IMR-90 (cell line): Measurements from ENCODE around the gene NANOS3. TPM values are rescaled to one million over a fixed set of nuclear protein-coding genes. Genes with fewer than 3 reads are reported as not detected.

ENCODE experiments used
- ATAC-seq: fragments of 200-7000 bp; cut with Tn5 transposase; 2 replicates; pipeline ENCODE4 v1.9.1; 2020; ENCODE audit warnings: low read depth, mild to moderate bottlenecking, moderate library complexity
- BruUV-seq: library from RNA; stranded (reverse); fragments of 400-500 nt; replicated peaks from 2 replicates; lab custom pipeline; 2021; lab: Mats Ljungman, UMichigan
- CTCF ChIA-PET: fragments of 300-600 bp; formaldehyde crosslinking; extraction: SDS; loops from one replicate; lab custom pipeline; 2021; ENCODE audit warnings: antibody characterized with exemption; lab: Yijun Ruan, JAX
- POLR2A ChIA-PET: fragments of 300-600 bp; sonication (Branson Sonifier 250); formaldehyde crosslinking; loops from one replicate; lab custom pipeline; 2022; ENCODE audit warnings: antibody characterized with exemption; ENCODE audit not compliant: unreplicated experiment; lab: Charles Lee
- DNase-seq: peaks from one replicate; pipeline ENCODE4 v3.0.0; 2013
- H2AFZ ChIP-seq: replicated peaks from 2 replicates; pipeline ENCODE3; 2013; ENCODE audit warnings: low read length, mild to moderate bottlenecking; ENCODE audit not compliant: poor library complexity
- H2AK5ac ChIP-seq: 2 replicates; pipeline ENCODE4 v1.6.1; 2013; ENCODE audit warnings: low read depth, low read length, inconsistent platforms
- H2AK9ac ChIP-seq: replicated peaks from 2 replicates; pipeline ENCODE3; 2013; ENCODE audit warnings: mild to moderate bottlenecking, low read depth, low read length, moderate library complexity; ENCODE audit not compliant: poor library complexity
- H2BK120ac ChIP-seq: 2 replicates; pipeline ENCODE4 v1.6.1; 2013; ENCODE audit warnings: low read depth, low read length, inconsistent platforms
- H2BK15ac ChIP-seq: 3 replicates; pipeline ENCODE4 v1.6.1; 2013; ENCODE audit warnings: low read depth, low read length, inconsistent platforms
- H2BK20ac ChIP-seq: 2 replicates; pipeline ENCODE4 v1.6.1; 2013; ENCODE audit warnings: low read depth, mild to moderate bottlenecking, inconsistent platforms, low read length, moderate library complexity
- H2BK5ac ChIP-seq: 2 replicates; pipeline ENCODE4 v1.6.1; 2013; ENCODE audit warnings: mild to moderate bottlenecking, low read depth, low read length, inconsistent platforms; ENCODE audit not compliant: poor library complexity, severe bottlenecking
- H3K14ac ChIP-seq: replicated peaks from 2 replicates; pipeline ENCODE4 v1.6.1; 2013; ENCODE audit warnings: low read depth, low read length, inconsistent platforms
- H3K18ac ChIP-seq: 2 replicates; pipeline ENCODE4 v1.6.1; 2013; ENCODE audit warnings: low read depth, low read length, control low read depth
- H3K23ac ChIP-seq: 2 replicates; pipeline ENCODE4 v1.6.1; 2013; ENCODE audit warnings: low read depth, low read length, inconsistent platforms
- H3K27ac ChIP-seq: 2 replicates; pipeline ENCODE4 v1.5.1; 2013; ENCODE audit warnings: mild to moderate bottlenecking, control low read depth, low read length; ENCODE audit not compliant: insufficient read depth
- H3K27me3 ChIP-seq: 2 replicates; pipeline ENCODE4 v1.6.1; 2013; ENCODE audit warnings: low read length; ENCODE audit not compliant: control insufficient read depth, insufficient read depth
- H3K36me3 ChIP-seq: 2 replicates; pipeline ENCODE4 v1.6.1; 2013; ENCODE audit warnings: low read length, mixed read lengths; ENCODE audit not compliant: control insufficient read depth, insufficient read depth
- H3K4ac ChIP-seq: 2 replicates; pipeline ENCODE4 v1.6.1; 2013; ENCODE audit warnings: low read depth, low read length, inconsistent platforms
- H3K4me1 ChIP-seq: 2 replicates; pipeline ENCODE4 v1.6.1; 2013; ENCODE audit warnings: low read length, mixed read lengths; ENCODE audit not compliant: control insufficient read depth, insufficient read depth
- H3K4me2 ChIP-seq: 2 replicates; pipeline ENCODE4 v1.6.1; 2013; ENCODE audit warnings: low read depth, mild to moderate bottlenecking, control low read depth, low read length, moderate library complexity
- H3K4me3 ChIP-seq: 2 replicates; pipeline ENCODE4 v1.5.1; 2013; ENCODE audit warnings: low read depth, mild to moderate bottlenecking, control low read depth, low read length, moderate library complexity; ENCODE audit not compliant: insufficient read depth
- H3K56ac ChIP-seq: 2 replicates; pipeline ENCODE4 v1.6.1; 2013; ENCODE audit warnings: low read length, inconsistent platforms; ENCODE audit not compliant: insufficient read depth; ENCODE audit errors: extremely low read depth
- H3K79me1 ChIP-seq, 2 experiments: 2 replicates each; pipeline ENCODE4 v1.6.1; 2013; ENCODE audit warnings: low read length in 2 of 2, inconsistent platforms in 1 of 2, low read depth in 1 of 2
- H3K9ac ChIP-seq: 2 replicates; pipeline ENCODE4 v1.6.1; 2013; ENCODE audit warnings: low read depth, low read length, control low read depth
- H3K9me1 ChIP-seq: 2 replicates; pipeline ENCODE4 v1.6.1; 2013; ENCODE audit warnings: low read length, inconsistent platforms; ENCODE audit not compliant: insufficient read depth
- H3K9me3 ChIP-seq: 2 replicates; pipeline ENCODE4 v1.6.1; 2013; ENCODE audit warnings: low read length; ENCODE audit not compliant: control insufficient read depth, insufficient read depth
- H4K20me1 ChIP-seq: 2 replicates; pipeline ENCODE4 v1.6.1; 2013; ENCODE audit warnings: low read length, inconsistent platforms; ENCODE audit not compliant: insufficient read depth
- H4K5ac ChIP-seq: 2 replicates; pipeline ENCODE4 v1.6.1; 2013; ENCODE audit warnings: mild to moderate bottlenecking, low read depth, low read length, control low read depth
- H4K8ac ChIP-seq, 2 experiments: 2 replicates each; pipeline ENCODE4 v1.6.1; 2013; ENCODE audit warnings: low read depth in 2 of 2, low read length in 2 of 2, control low read depth in 1 of 2, inconsistent platforms in 1 of 2
- H4K91ac ChIP-seq: 2 replicates; pipeline ENCODE4 v1.6.1; 2013; ENCODE audit warnings: low read depth, low read length, inconsistent platforms; ENCODE audit not compliant: insufficient read depth
- BHLHE40 ChIP-seq: fragments of 150-350 bp; IDR thresholded peaks from 2 replicates; pipeline ENCODE4 v1.6.1; 2016; ENCODE audit warnings: mild to moderate bottlenecking, low read depth, low read length
- CTCF ChIP-seq: conservative IDR thresholded peaks from 2 replicates; pipeline ENCODE4 v1.5.1; 2012; ENCODE audit warnings: mild to moderate bottlenecking, low read depth, low read length, improper control_type of control experiment
- MAZ ChIP-seq: IDR thresholded peaks from 2 replicates; pipeline ENCODE4 v1.6.1; 2012; ENCODE audit warnings: low read depth, mild to moderate bottlenecking, low read length, improper control_type of control experiment, moderate library complexity, borderline replicate concordance
- NFE2L2 ChIP-seq: fragments of 150-350 bp; IDR thresholded peaks from 2 replicates; pipeline ENCODE4 v1.6.1; 2016; ENCODE audit warnings: low read depth, mild to moderate bottlenecking, low read length
- RAD21 ChIP-seq: IDR thresholded peaks from 2 replicates; pipeline ENCODE4 v1.6.1; 2012; ENCODE audit warnings: low read length, improper control_type of control experiment
- SMC3 ChIP-seq: fragments of 150-350 bp; IDR thresholded peaks from 2 replicates; pipeline ENCODE4 v1.6.1; 2016; ENCODE audit warnings: low read depth, mild to moderate bottlenecking, antibody characterized with exemption, low read length, moderate library complexity
- USF2 ChIP-seq: fragments of 150-350 bp; IDR thresholded peaks from 2 replicates; pipeline ENCODE4 v1.6.1; 2017; ENCODE audit warnings: mild to moderate bottlenecking, antibody characterized with exemption, low read length, low read depth
- WGBS, 2 experiments: methylation state at CpG; one replicate each; pipeline versions ENCODE4 v1.1.5 to v1.1.7; 2013; ENCODE audit warnings: missing lambda C conversion rate in 2 of 2; ENCODE audit not compliant: insufficient read length in 1 of 2; ENCODE audit errors: extremely low coverage in 2 of 2; 5-methylcytosine and 5-hydroxymethylcytosine counted together
- dilution Hi-C: fragments of 300-500 bp; cut with HindIII; formaldehyde crosslinking; loops from one replicate; pipeline ENCODE4 v1.14.3; 2018; ENCODE audit warnings: low sequenced_read_pairs; ENCODE audit not compliant: unreplicated experiment
- in situ Hi-C: fragments of 300-500 bp; cut with MboI; formaldehyde crosslinking; loops from 3 replicates; pipeline ENCODE4 v1.14.3; 2019; ENCODE audit warnings: low sequenced_read_pairs, inconsistent platforms, mixed read lengths
- intact Hi-C: fragments of 100-400 bp; cut with micrococcal nuclease; formaldehyde crosslinking; loops from 2 replicates; pipeline ENCODE4 v1.10.0; 2022
- polyA plus RNA-seq, 3 experiments: library from polyadenylated mRNA; depleted of rRNA; stranded (reverse); fragments of >200 nt; gene quantifications; 2 replicates each; pipeline ENCODE4 v1.2.3, GENCODE V29; 2012; ENCODE audit warnings: low replicate concordance in 1 of 3
- total RNA-seq: library from RNA; depleted of rRNA; stranded (reverse); fragments of >200 nt; gene quantifications from 2 replicates; pipeline ENCODE4 v1.2.3, GENCODE V29; 2012

NANOS3 gene
- total and polyA plus RNA-seq, 2 of the 4 experiments (the other 2 are of a cell fraction) = 0.63 TPM; not detected in 1

- dilution Hi-C loops = no loop called here
- H3K14ac ChIP-seq = no peak overlapping the region
- H3K27ac ChIP-seq = no peak overlapping the region
- no peaks in the 10 kb centered on the region for H3K27me3 ChIP-seq
- no peaks in the 10 kb centered on the region for H3K9me1 ChIP-seq
- no peaks in the 10 kb centered on the region for H4K20me1 ChIP-seq
- ChIA-PET POLR2A (no interaction called here), CTCF (interaction anchor here (0.6 kb wide), 1 partner anchor 140 kb away, joined by 3 read pairs; the partner anchor contains the start of gene C19orf53)
- H3K56ac ChIP-seq = no peak overlapping the region
- H2AFZ ChIP-seq = no peak overlapping the region
- no peaks in the 10 kb centered on the region for H3K79me1 ChIP-seq
- no peak overlapping the region for H4K5ac ChIP-seq
- no peak overlapping the region for H3K9ac ChIP-seq
- no peak overlapping the region for H2BK15ac ChIP-seq
- H3K4me1 ChIP-seq = peaks cover 2% of the 10 kb centered on the region; the same call in 1 of the 2 replicates
- H3K4me3 ChIP-seq = no peak overlapping the region
- no TSS peak for BruUV-seq
- no peak overlapping the region for H4K91ac ChIP-seq
- H3K4me2 ChIP-seq = no peak overlapping the region
- DNase-seq (no peak), ATAC-seq (no peak)
- WGBS, 2 experiments = no CpG with 5 or more reads among the region's 3 CpGs
- in situ Hi-C loops = no loop called here
- no peak overlapping the region for H3K23ac ChIP-seq
- H2AK5ac ChIP-seq = no peak overlapping the region
- no peak overlapping the region for H3K18ac ChIP-seq
- no peak overlapping the region for H4K8ac ChIP-seq
- H3K36me3 ChIP-seq = peaks cover 36% of the 10 kb centered on the region
- intact Hi-C loops = no loop called here
- H2AK9ac ChIP-seq = no peak overlapping the region
- H3K9me3 ChIP-seq = no peaks in the 10 kb centered on the region
- H2BK120ac ChIP-seq = no peak overlapping the region
- no peak overlapping the region for H2BK5ac ChIP-seq
- no peak for TF ChIP-seq USF2
- no peak for TF ChIP-seq NFE2L2
- no peak for TF ChIP-seq CTCF
- no peak for TF ChIP-seq SMC3
- no peak for TF ChIP-seq MAZ
- TF ChIP-seq BHLHE40 = no peak
- no peak for TF ChIP-seq RAD21
- no peak overlapping the region for H3K4ac ChIP-seq
- no peak overlapping the region for H2BK20ac ChIP-seq
These were observed 37.8 kb downstream of the NANOS3 start for GRCh38 chr19:13914777-13915176.
